Heart left ventricle (tissue), 13 donors: ENCODE measurements around the gene SLC29A2.

Experiments
- POLR2A ChIP-seq, 2 donors: fragments of 450-650 bp; IDR thresholded peaks; one replicate each; pipeline ENCODE4 v1.6.1; 2017; ENCODE audit warnings: antibody characterized with exemption in 2 of 2, mild to moderate bottlenecking in 2 of 2, moderate library complexity in 2 of 2
- TF ChIP-seq, protein P1 (sequence below), 12 donors: fragments of 200-600 bp; sonication (generic) in 4 of 12; IDR thresholded peaks; one replicate each; pipeline versions ENCODE4 v1.5.0 to v1.8.0; 2018 to 2022; ENCODE audit warnings: antibody characterized with exemption in 12 of 12, mild to moderate bottlenecking in 5 of 12
- donor health status: ischemic (EF 13 %, LVEDD 7.1; RV severe dilation, severe dysfunction).
- donor health status: DM: no; HTN: yes; CAD: no.
- donor health status: DM: no; HTN: no; CAD: no.
- donor health status: ischemic (EF 25% LVEDD 6.9; RV normal size, moderate dysfunction).
- donor health status: ischemic (EF 25% LVEDD 5.7; RV mildly dilated, moderate dysfunction).
- donor health status: ischemic (EF 35%, LVEDD 5.7; RV mildly dilated, moderate dysfunction).
- donor health status: nonischemic (EF 11% LVEDD 7.7; RV severe dilation, severe dysfunction).
- donor health status: DM: yes; HTN: yes; CAD: no.
- donor health status: PGD.
- donor health status: ischemic (EF 29% LVEDD 5.4; RV normal size, mild dysfunction).
- donor health status: nonischemic (EF 23%, LVEDD 6.1; RV moderate dilation, normal function).

DNA sequence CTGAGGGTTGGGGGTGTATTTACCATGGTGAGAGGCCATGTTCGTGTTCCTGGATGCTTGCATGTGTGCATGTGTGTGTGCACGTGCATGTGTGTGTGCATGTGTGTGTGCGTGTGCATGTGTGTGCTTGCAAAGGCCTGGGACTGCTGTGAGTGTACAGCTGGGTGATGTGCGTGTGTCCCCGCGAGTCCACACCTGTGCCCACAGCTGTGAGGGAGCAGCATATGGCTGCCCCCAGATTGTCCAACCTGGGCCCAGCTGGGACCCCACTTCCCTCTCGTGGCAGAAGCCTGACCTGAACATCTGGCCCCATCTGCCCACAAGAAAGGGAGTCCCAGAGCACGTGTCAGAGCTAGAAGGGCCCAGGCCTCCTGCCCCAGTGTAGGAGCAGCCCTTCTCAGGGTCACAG, 46.3 kb downstream of the SLC29A2 start:
- TF ChIP-seq, protein P1, sequence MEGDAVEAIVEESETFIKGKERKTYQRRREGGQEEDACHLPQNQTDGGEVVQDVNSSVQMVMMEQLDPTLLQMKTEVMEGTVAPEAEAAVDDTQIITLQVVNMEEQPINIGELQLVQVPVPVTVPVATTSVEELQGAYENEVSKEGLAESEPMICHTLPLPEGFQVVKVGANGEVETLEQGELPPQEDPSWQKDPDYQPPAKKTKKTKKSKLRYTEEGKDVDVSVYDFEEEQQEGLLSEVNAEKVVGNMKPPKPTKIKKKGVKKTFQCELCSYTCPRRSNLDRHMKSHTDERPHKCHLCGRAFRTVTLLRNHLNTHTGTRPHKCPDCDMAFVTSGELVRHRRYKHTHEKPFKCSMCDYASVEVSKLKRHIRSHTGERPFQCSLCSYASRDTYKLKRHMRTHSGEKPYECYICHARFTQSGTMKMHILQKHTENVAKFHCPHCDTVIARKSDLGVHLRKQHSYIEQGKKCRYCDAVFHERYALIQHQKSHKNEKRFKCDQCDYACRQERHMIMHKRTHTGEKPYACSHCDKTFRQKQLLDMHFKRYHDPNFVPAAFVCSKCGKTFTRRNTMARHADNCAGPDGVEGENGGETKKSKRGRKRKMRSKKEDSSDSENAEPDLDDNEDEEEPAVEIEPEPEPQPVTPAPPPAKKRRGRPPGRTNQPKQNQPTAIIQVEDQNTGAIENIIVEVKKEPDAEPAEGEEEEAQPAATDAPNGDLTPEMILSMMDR (IDR thresholded peaks at IDR 0.05), result no peak
- no peak for TF ChIP-seq POLR2A (IDR thresholded peaks at IDR 0.05)
